NOMO-1 treated with dmso at 0.1 percent for 144 hours (cell line): Measurements from ENCODE around the gene PTGES3.

ENCODE experiments used
- DNase-seq: peaks from one replicate; lab custom pipeline; 2025; ENCODE audit not compliant: unreplicated experiment; lab: John Stamatoyannopoulos, UW

Gene PTGES3

GRCh38 chr12:56629459-56630179 is 58.5 kb downstream of the PTGES3 start:
- no peak for DNase-seq

GRCh38 chr12:56628671-56629458 is 59.2 kb downstream of the PTGES3 start:
- DNase-seq: no peak

- no peak for DNase-seq
Observed at GRCh38 chr12:56626701-56627100, 61.4 kb downstream of the PTGES3 start.

- no peak for DNase-seq
Observed at GRCh38 chr12:56622535-56622934, 65.5 kb downstream of the PTGES3 start.

- no peak for DNase-seq
Observed at GRCh38 chr12:56616925-56617324, 71.2 kb downstream of the PTGES3 start.

- no peak for DNase-seq
Observed at GRCh38 chr12:56616244-56616643, 71.8 kb downstream of the PTGES3 start.

GRCh38 chr12:56614627-56615026 is 73.5 kb downstream of the PTGES3 start:
- no peak for DNase-seq
